Prostate gland (tissue), 2 donors: ENCODE results near the gene MAP2K3.
"Not testable (repeated sequence)": the region's sequence is repeated elsewhere in the genome, so short reads cannot be mapped to it uniquely, and the experiment has no call there.

Source experiments
- POLR2A ChIP-seq: fragments of 450-650 bp; IDR thresholded peaks from one replicate; pipeline ENCODE4 v1.6.1; 2016; ENCODE audit warnings: antibody characterized with exemption, mild to moderate bottlenecking
- POLR2AphosphoS5 ChIP-seq: sonication (generic); formaldehyde crosslinking; IDR thresholded peaks from one replicate; pipeline ENCODE4 v1.6.1; 2017; ENCODE audit warnings: antibody characterized with exemption
- TF ChIP-seq, protein P1 (sequence below), 4 experiments: fragments of 200-600 bp in 2 of 4; fragments of 450-650 bp in 2 of 4; sonication (generic) in 2 of 4; IDR thresholded peaks; 1 replicate in 3 of 4; 2 replicates in 1 of 4; pipeline ENCODE4 v1.5.1; 2016 to 2019; ENCODE audit warnings: antibody characterized with exemption in 4 of 4, mild to moderate bottlenecking in 2 of 4, moderate library complexity in 2 of 4

DNA sequence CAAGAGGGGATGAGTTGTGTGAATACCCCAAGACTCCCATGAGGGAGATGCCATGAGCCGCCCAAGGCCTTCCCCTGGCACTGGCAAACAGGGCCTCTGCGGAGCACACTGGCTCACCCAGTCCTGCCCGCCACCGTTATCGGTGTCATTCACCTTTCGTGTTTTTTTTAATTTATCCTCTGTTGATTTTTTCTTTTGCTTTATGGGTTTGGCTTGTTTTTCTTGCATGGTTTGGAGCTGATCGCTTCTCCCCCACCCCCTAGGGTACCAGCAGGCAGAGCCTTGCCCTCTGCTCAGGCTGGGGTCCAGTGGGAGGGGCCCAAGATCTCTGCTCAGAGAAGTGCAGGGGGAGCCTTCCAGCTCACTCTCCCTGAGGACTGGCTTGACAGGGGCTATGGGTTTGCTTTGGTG, 30.2 kb downstream of the MAP2K3 start:
- not testable (repeated sequence) for TF ChIP-seq POLR2A, POLR2AphosphoS5
- TF ChIP-seq, protein P1, sequence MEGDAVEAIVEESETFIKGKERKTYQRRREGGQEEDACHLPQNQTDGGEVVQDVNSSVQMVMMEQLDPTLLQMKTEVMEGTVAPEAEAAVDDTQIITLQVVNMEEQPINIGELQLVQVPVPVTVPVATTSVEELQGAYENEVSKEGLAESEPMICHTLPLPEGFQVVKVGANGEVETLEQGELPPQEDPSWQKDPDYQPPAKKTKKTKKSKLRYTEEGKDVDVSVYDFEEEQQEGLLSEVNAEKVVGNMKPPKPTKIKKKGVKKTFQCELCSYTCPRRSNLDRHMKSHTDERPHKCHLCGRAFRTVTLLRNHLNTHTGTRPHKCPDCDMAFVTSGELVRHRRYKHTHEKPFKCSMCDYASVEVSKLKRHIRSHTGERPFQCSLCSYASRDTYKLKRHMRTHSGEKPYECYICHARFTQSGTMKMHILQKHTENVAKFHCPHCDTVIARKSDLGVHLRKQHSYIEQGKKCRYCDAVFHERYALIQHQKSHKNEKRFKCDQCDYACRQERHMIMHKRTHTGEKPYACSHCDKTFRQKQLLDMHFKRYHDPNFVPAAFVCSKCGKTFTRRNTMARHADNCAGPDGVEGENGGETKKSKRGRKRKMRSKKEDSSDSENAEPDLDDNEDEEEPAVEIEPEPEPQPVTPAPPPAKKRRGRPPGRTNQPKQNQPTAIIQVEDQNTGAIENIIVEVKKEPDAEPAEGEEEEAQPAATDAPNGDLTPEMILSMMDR (IDR thresholded peaks at IDR 0.05), result not testable (repeated sequence)
